Mesendoderm (in vitro differentiated cells): Measurements from ENCODE around the gene SERPINA1.

Experiments
- DNase-seq: peaks from one replicate; pipeline ENCODE4 v3.0.0; 2013
- H2AK5ac ChIP-seq: 2 replicates; pipeline ENCODE4 v1.6.1; 2013; ENCODE audit warnings: low read length, inconsistent platforms
- H2BK120ac ChIP-seq: 2 replicates; pipeline ENCODE4 v1.6.1; 2013; ENCODE audit warnings: low read depth, mild to moderate bottlenecking, low read length, moderate library complexity, mixed read lengths
- H2BK15ac ChIP-seq: replicated peaks from 2 replicates; pipeline ENCODE4 v1.6.1; 2013; ENCODE audit warnings: low read depth, mild to moderate bottlenecking, moderate library complexity
- H2BK5ac ChIP-seq: 2 replicates; pipeline ENCODE4 v1.6.1; 2013; ENCODE audit warnings: low read length, inconsistent platforms
- H3K18ac ChIP-seq: 2 replicates; pipeline ENCODE4 v1.6.1; 2013; ENCODE audit warnings: mild to moderate bottlenecking, low read length, mixed read lengths
- H3K23ac ChIP-seq: one replicate; pipeline ENCODE4 v1.6.1; 2013; ENCODE audit warnings: low read length
- H3K27ac ChIP-seq: 2 replicates; pipeline ENCODE4 v1.5.1; 2013; ENCODE audit warnings: low read depth, mild to moderate bottlenecking, inconsistent platforms, low read length, moderate library complexity
- H3K27me3 ChIP-seq: 2 replicates; pipeline ENCODE4 v1.6.1; 2013; ENCODE audit warnings: low read length, control low read depth, mild to moderate bottlenecking, inconsistent platforms; ENCODE audit not compliant: insufficient read depth, poor library complexity
- H3K36me3 ChIP-seq: 2 replicates; pipeline ENCODE4 v1.6.1; 2013; ENCODE audit warnings: low read length, inconsistent platforms; ENCODE audit not compliant: control insufficient read depth, insufficient read depth
- H3K4ac ChIP-seq: one replicate; pipeline ENCODE4 v1.6.1; 2013; ENCODE audit warnings: low read depth, mild to moderate bottlenecking, low read length, moderate library complexity
- H3K4me1 ChIP-seq: 2 replicates; pipeline ENCODE4 v1.6.1; 2013; ENCODE audit warnings: low read depth, low read length, inconsistent platforms; ENCODE audit not compliant: control insufficient read depth
- H3K4me2 ChIP-seq: 2 replicates; pipeline ENCODE4 v1.6.1; 2013; ENCODE audit warnings: low read length
- H3K4me3 ChIP-seq: 2 replicates; pipeline ENCODE4 v1.5.1; 2013; ENCODE audit warnings: mild to moderate bottlenecking, low read length
- H3K56ac ChIP-seq: one replicate; pipeline ENCODE4 v1.6.1; 2013; ENCODE audit warnings: low read length
- H3K79me1 ChIP-seq: 2 replicates; pipeline ENCODE4 v1.6.1; 2013; ENCODE audit warnings: low read length, inconsistent platforms
- H3K79me2 ChIP-seq: 2 replicates; pipeline ENCODE4 v1.6.1; 2013; ENCODE audit warnings: mild to moderate bottlenecking, low read length; ENCODE audit not compliant: control insufficient read depth, insufficient read depth
- H3K9ac ChIP-seq: 2 replicates; pipeline ENCODE4 v1.6.1; 2013; ENCODE audit warnings: low read length, inconsistent platforms
- H4K5ac ChIP-seq: one replicate; pipeline ENCODE4 v1.6.1; 2013; ENCODE audit warnings: low read length
- H4K8ac ChIP-seq: one replicate; pipeline ENCODE4 v1.6.1; 2013; ENCODE audit warnings: low read depth, mild to moderate bottlenecking, control low read depth, low read length, moderate library complexity
- WGBS: extraction: QIAGEN DNeasy Blood & Tissue Kit; methylation state at CpG from one replicate; pipeline ENCODE4 v1.1.7; 2013; ENCODE audit warnings: low lambda C conversion rate, missing lambda C conversion rate; ENCODE audit not compliant: insufficient coverage; ENCODE audit errors: extremely low coverage; 5-methylcytosine and 5-hydroxymethylcytosine counted together

Gene SERPINA1

DNA sequence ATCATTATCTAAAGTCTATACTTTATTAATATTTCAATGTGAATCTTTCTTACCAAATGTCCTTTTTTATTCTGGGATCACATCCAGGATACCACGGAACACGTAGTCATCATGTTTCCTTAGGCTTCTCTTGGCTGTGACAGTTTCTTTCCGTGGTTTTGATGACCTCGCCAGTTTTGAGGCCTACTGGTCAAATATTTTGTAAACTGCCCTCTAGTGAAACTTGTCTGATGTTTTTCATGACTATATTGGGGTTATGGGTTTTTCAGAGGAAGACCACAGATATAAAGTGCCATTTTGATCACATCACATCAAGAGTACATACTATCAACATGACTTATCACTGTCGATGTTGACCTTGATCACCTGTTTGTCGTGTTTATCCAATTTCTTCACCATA, 51.1 kb downstream of the SERPINA1 start:
- Histone ChIP-seq H3K23ac (no peak overlapping the region), H3K9ac (no peak overlapping the region), H3K79me2 (no peaks in the 10 kb centered on the region), H4K8ac (no peak overlapping the region), H3K56ac (no peak overlapping the region), H2AK5ac (no peak overlapping the region), H3K79me1 (no peaks in the 10 kb centered on the region), H4K5ac (no peak overlapping the region), H3K18ac (no peak overlapping the region), H2BK15ac (no peak overlapping the region), H3K4me1 (no peaks in the 10 kb centered on the region), H3K27ac (no peak overlapping the region), H3K36me3 (no peaks in the 10 kb centered on the region), H3K27me3 (no peaks in the 10 kb centered on the region), H2BK120ac (no peak overlapping the region), H2BK5ac (no peak overlapping the region), H3K4me2 (no peak overlapping the region), H3K4ac (no peak overlapping the region), H3K4me3 (no peak overlapping the region)
- WGBS, result no CpG with 5 or more reads among the region's 6 CpGs
- no peak for DNase-seq

DNA sequence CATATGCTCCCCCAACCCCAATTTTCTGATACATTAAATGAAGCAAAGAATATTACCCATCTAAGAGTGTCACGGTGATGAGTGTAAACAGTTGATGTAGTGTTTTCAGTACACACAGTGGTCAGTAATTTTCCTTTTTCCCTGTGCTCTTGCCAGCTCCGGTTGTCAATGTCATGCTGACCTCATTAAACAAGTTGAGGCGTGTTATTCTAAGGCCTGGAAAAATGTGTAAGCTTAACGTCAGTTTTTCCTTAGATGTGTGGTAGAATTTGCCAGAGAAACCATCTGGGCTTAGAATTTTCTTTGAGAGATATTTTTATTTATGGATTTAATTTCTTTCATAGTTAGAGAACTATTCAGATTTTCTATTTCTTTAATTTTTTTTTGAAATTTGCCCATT, 53.5 kb downstream of the SERPINA1 start:
- no peak overlapping the region for H3K4me3 ChIP-seq
- H2AK5ac ChIP-seq, result no peak overlapping the region
- H4K8ac ChIP-seq, result no peak overlapping the region
- no peaks in the 10 kb centered on the region for H3K36me3 ChIP-seq
- H3K79me2 ChIP-seq, result no peaks in the 10 kb centered on the region
- H2BK120ac ChIP-seq, result no peak overlapping the region
- no peak overlapping the region for H3K27ac ChIP-seq
- no peak overlapping the region for H3K4me2 ChIP-seq
- no peak overlapping the region for H2BK5ac ChIP-seq
- H3K18ac ChIP-seq, result no peak overlapping the region
- no peaks in the 10 kb centered on the region for H3K27me3 ChIP-seq
- no peak overlapping the region for H3K9ac ChIP-seq
- H4K5ac ChIP-seq, result no peak overlapping the region
- H3K23ac ChIP-seq, result no peak overlapping the region
- no peak overlapping the region for H2BK15ac ChIP-seq
- no CpG with 5 or more reads among the region's 4 CpGs for WGBS
- no peak overlapping the region for H3K56ac ChIP-seq
- H3K4ac ChIP-seq, result no peak overlapping the region
- H3K4me1 ChIP-seq, result no peaks in the 10 kb centered on the region
- no peak for DNase-seq
- H3K79me1 ChIP-seq, result no peaks in the 10 kb centered on the region

DNA sequence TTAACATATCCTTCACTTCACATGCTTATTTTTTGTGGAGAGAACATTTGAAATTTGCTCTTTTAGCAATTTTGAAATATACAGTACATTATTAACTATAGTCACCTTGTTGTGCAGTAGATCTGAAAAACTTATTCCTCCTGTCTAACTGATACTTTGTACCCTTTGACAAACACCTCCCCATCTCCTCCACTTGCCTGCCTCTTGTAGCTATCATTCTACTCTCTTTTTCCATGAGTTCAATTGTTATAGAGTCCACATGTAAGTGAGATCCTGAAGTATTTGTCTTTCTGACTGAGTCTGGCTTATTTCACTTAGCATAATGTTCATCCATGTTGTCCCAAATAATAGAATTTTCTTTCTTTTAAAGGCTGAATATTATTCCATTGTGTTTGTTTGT, 55.8 kb downstream of the SERPINA1 start:
- Histone ChIP-seq H3K79me2 (no peaks in the 10 kb centered on the region), H3K4me1 (no peaks in the 10 kb centered on the region), H3K9ac (no peak overlapping the region), H3K4ac (no peak overlapping the region), H3K56ac (no peak overlapping the region), H2BK15ac (no peak overlapping the region), H3K79me1 (no peaks in the 10 kb centered on the region), H4K5ac (no peak overlapping the region), H3K27me3 (no peaks in the 10 kb centered on the region), H2AK5ac (no peak overlapping the region), H3K18ac (no peak overlapping the region), H3K27ac (no peak overlapping the region), H3K4me3 (no peak overlapping the region), H3K23ac (no peak overlapping the region), H3K36me3 (no peaks in the 10 kb centered on the region), H2BK120ac (no peak overlapping the region), H3K4me2 (no peak overlapping the region), H4K8ac (no peak overlapping the region), H2BK5ac (no peak overlapping the region)
- no peak for DNase-seq

DNA sequence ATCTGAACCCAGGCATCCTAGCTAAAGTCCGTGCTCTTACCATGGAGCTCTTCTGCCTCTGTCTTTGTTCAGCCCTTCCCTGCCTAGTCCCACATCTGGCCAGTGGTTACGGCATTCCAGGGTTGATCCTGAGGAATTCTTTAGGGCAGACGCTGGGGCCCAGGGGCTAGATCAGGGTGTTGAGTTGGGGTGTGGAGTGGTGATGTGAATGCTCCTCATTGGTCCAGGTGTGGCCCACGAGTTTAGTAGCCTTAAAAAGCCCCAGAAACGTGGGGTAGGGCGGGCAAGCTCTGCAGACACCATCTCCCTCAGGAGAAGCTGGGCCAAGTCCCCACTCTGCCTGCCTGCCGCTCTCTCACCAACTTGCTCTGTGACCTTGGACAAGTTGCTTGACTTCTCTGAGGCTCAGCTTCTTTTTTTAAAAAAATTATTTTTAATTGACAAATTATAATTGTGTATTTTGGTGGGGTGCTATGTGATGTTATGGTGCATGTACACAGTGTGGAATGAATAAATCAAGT, 56.3 kb downstream of the SERPINA1 start:
- no peak overlapping the region for H2BK120ac ChIP-seq
- no peak for DNase-seq

DNA sequence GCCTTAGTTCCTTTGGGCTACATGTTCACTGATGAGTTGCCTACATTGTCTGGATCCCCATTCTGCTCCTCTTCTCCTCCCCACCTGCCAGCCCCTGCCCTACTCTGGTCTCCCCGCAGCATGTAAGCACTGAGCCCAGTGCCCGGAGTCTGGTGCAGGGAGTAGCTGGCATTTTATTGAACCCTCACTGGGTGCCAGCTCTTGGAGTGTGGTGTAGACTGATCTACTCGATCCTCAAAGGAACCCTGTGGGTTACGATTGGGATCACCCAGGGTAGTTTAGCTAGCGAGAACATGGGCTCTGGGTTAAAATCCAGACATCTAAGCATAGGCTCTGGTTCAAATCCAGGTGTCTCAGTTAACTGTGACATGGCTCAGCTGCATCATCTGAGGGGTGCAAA, 56.9 kb downstream of the SERPINA1 start:
- no CpG with 5 or more reads among the region's 5 CpGs for WGBS
- H2BK5ac ChIP-seq, result no peak overlapping the region
- no peak overlapping the region for H3K4ac ChIP-seq
- H3K4me3 ChIP-seq, result no peak overlapping the region
- no peak overlapping the region for H2AK5ac ChIP-seq
- H3K18ac ChIP-seq, result no peak overlapping the region
- no peak overlapping the region for H3K27ac ChIP-seq
- no peak overlapping the region for H4K8ac ChIP-seq
- no peak overlapping the region for H3K4me2 ChIP-seq
- no peak overlapping the region for H4K5ac ChIP-seq
- no peak overlapping the region for H2BK15ac ChIP-seq
- no peaks in the 10 kb centered on the region for H3K36me3 ChIP-seq
- no peaks in the 10 kb centered on the region for H3K79me2 ChIP-seq
- no peaks in the 10 kb centered on the region for H3K27me3 ChIP-seq
- DNase-seq, result no peak
- H2BK120ac ChIP-seq, result no peak overlapping the region
- H3K56ac ChIP-seq, result no peak overlapping the region
- H3K4me1 ChIP-seq, result no peaks in the 10 kb centered on the region
- H3K79me1 ChIP-seq, result no peaks in the 10 kb centered on the region
- no peak overlapping the region for H3K9ac ChIP-seq
- H3K23ac ChIP-seq, result no peak overlapping the region

More for the DNA sequence above, 56.3 kb downstream of the SERPINA1 start:
- Histone ChIP-seq H3K18ac (no peak overlapping the region), H3K4me3 (no peak overlapping the region), H3K79me1 (no peaks in the 10 kb centered on the region), H3K9ac (no peak overlapping the region), H3K79me2 (no peaks in the 10 kb centered on the region), H4K5ac (no peak overlapping the region), H4K8ac (no peak overlapping the region), H3K4me1 (no peaks in the 10 kb centered on the region), H3K36me3 (no peaks in the 10 kb centered on the region), H3K27me3 (no peaks in the 10 kb centered on the region), H3K23ac (no peak overlapping the region), H3K56ac (no peak overlapping the region), H2AK5ac (no peak overlapping the region), H2BK15ac (no peak overlapping the region), H3K4me2 (no peak overlapping the region), H3K27ac (no peak overlapping the region), H2BK5ac (no peak overlapping the region), H3K4ac (no peak overlapping the region)
- no CpG with 5 or more reads among the region's 7 CpGs for WGBS

DNA sequence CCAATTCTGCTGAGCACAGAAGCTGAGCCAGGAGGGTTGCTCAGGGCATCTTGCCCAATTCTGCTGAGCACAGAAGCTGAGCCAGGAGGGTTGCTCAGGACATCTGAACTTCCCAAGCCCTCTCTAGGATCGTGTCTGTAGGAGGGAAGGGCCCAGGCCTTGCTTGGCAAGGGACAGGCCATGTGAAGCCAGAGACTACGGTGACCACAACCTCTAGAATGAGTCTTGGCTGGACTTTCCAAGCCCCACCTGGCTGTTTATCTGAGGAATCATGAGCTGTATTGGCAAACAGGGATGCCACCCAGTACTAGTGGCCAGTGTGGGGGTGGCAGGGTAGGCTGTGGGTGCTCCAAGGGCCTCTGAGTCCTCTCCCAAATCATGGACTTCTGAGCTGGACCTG, 57.5 kb downstream of the SERPINA1 start:
- Histone ChIP-seq H3K79me2 (no peaks in the 10 kb centered on the region), H3K4me1 (no peaks in the 10 kb centered on the region), H3K56ac (no peak overlapping the region), H3K79me1 (no peaks in the 10 kb centered on the region), H3K4me2 (no peak overlapping the region), H4K8ac (no peak overlapping the region), H2BK120ac (no peak overlapping the region), H3K4ac (no peak overlapping the region), H3K23ac (no peak overlapping the region), H3K4me3 (no peak overlapping the region), H2AK5ac (no peak overlapping the region), H3K27ac (no peak overlapping the region), H3K18ac (no peak overlapping the region), H3K36me3 (no peaks in the 10 kb centered on the region), H2BK15ac (no peak overlapping the region), H2BK5ac (no peak overlapping the region), H4K5ac (no peak overlapping the region), H3K27me3 (no peaks in the 10 kb centered on the region), H3K9ac (no peak overlapping the region)
- no peak for DNase-seq
- no CpG with 5 or more reads among the region's 2 CpGs for WGBS
